Stimulated activated naive B cell treated with anti-CD40 and anti-IgM and Interleukin-4, amounts not matched to agents 10 μg/mL and 1 μg/mL and 100 μg/mL, for 72 hours (primary cell): ENCODE results near the gene AGFG1.

Experiments
- ATAC-seq, 2 donors: fragments of 150-1000 bp; cut with Tn5 transposase; replicated peaks; 2 replicates each; pipeline ENCODE4 v1.10.0; 2021; ENCODE audit warnings: moderate library complexity in 1 of 2
- DNase-seq: peaks from one replicate; pipeline ENCODE4 v3.0.0; 2021
- H3K27ac Mint-ChIP-seq: one replicate; pipeline ENCODE4 v1.8.0; 2022; ENCODE audit warnings: mild to moderate bottlenecking, mixed read lengths
- H3K27me3 Mint-ChIP-seq, 2 donors: one replicate each; pipeline ENCODE4 v1.8.0; 2022; ENCODE audit warnings: mixed read lengths in 2 of 2
- H3K36me3 Mint-ChIP-seq, 2 donors: one replicate each; pipeline ENCODE4 v1.8.0; 2022; ENCODE audit warnings: mixed read lengths in 2 of 2, mild to moderate bottlenecking in 1 of 2
- H3K4me1 Mint-ChIP-seq, 2 donors: one replicate each; pipeline ENCODE4 v1.8.0; 2022; ENCODE audit warnings: mixed read lengths in 2 of 2, mild to moderate bottlenecking in 1 of 2
- H3K4me3 Mint-ChIP-seq, 2 donors: one replicate each; pipeline ENCODE4 v1.8.0; 2022; ENCODE audit warnings: mild to moderate bottlenecking in 2 of 2, mixed read lengths in 2 of 2, moderate library complexity in 1 of 2
- H3K9me3 Mint-ChIP-seq, 2 donors: one replicate each; pipeline ENCODE4 v1.8.0; 2022; ENCODE audit warnings: mixed read lengths in 2 of 2, mild to moderate bottlenecking in 1 of 2

Gene AGFG1

DNA sequence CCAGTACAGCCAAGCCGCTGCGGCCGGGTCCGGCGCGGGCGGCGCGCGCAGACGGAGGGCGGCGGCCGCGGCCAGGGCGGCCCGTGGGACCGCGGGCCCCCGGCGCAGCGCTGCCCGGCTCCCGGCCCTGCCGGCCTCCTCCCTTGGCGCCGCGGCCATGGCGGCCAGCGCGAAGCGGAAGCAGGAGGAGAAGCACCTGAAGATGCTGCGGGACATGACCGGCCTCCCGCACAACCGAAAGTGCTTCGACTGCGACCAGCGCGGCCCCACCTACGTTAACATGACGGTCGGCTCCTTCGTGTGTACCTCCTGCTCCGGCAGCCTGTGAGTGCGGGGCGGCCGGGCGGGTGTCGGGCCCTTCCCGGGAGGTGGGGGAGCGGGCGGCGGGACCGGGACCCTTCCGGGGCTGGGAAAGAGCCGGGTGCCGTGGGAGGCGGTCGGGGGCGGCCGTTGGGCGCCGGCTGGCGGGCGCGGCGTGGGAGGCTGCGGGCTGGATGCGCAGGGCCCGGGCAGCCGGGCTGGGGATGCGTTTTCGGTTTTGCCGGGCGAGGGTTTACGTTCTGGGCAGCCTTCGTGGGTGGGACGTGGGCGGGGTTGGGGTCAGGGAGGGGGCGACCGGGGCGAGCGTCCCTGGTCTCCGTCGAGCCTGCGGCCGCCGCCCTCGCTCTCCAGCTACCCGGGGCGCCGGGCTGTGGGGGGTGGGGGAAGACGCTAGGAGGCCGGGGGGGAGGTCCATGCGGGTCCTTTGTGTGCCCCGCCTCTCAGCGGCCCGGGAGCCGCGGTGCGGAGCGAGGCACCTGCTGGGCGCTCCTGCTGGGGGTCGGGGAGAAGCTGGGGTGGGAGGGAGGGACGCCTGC is 537 bp downstream of the AGFG1 start:
- peaks cover 0 to 2% of the 10 kb centered on the region in 2 donors for H3K9me3 Mint-ChIP-seq
- H3K27ac Mint-ChIP-seq = peak overlapping the region; percentile 88
- H3K4me3 Mint-ChIP-seq = peak overlapping the region; percentile 82 to 89
- peak; percentile 81 to 84 for ATAC-seq
- no peaks in the 10 kb centered on the region for H3K27me3 Mint-ChIP-seq
- H3K4me1 Mint-ChIP-seq = peaks cover 20 to 24% of the 10 kb centered on the region in 2 donors
- no peaks in the 10 kb centered on the region for H3K36me3 Mint-ChIP-seq
- no peak for DNase-seq

DNA sequence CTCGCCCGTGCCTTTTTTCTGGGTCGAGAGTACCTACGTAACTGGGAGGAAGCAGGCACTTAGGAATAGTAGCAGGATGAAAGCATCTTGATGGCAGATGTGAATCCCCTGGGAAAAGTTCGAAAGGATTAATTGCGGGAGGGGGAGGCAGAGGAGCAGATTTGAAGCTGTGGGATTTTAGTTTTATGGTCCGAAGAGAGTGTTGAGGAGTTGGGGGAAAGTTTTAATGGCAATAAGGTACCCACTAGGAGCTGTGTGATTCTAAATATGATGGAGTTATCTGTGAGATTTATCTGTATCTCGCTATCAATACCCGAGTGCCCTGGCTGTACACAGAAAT is 1.1 kb downstream of the AGFG1 start:
- DNase-seq (no peak), ATAC-seq (no peak)
- peaks cover 0 to 2% of the 10 kb centered on the region in 2 donors for H3K9me3 Mint-ChIP-seq
- H3K27ac Mint-ChIP-seq = peak overlapping the region; percentile 72
- peak overlapping the region; percentile 82 to 89 for H3K4me3 Mint-ChIP-seq
- H3K36me3 Mint-ChIP-seq = no peaks in the 10 kb centered on the region
- peaks cover 20 to 24% of the 10 kb centered on the region in 2 donors for H3K4me1 Mint-ChIP-seq
- no peaks in the 10 kb centered on the region for H3K27me3 Mint-ChIP-seq

DNA sequence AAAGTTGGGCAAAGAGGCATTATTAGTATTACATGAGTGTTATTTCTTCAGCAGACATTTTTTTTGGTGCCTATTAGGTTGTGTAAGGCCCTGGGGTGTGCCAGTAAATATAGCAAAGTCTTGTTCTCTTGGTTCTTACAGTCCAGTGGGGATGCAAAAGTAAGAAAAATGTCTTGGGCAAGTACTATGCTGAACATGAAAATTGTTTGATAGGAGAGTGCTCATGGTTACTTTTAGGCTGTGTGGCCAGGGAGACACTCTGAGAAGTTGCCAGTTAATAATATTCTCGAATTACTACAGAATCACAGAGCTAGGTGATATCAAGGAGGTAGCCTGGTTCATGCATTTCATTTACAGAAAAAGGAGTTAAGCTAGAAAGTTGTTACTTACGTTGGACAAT is 1.9 kb downstream of the AGFG1 start:
- H3K4me1 Mint-ChIP-seq = peaks cover 20 to 30% of the 10 kb centered on the region in 2 donors
- DNase-seq = no peak
- H3K9me3 Mint-ChIP-seq = peaks cover 0 to 2% of the 10 kb centered on the region in 2 donors
- H3K27me3 Mint-ChIP-seq = no peaks in the 10 kb centered on the region
- H3K36me3 Mint-ChIP-seq = no peaks in the 10 kb centered on the region
- H3K4me3 Mint-ChIP-seq = peak overlapping the region; percentile 14 to 44
- no peak overlapping the region for H3K27ac Mint-ChIP-seq
- ATAC-seq = no peak

DNA sequence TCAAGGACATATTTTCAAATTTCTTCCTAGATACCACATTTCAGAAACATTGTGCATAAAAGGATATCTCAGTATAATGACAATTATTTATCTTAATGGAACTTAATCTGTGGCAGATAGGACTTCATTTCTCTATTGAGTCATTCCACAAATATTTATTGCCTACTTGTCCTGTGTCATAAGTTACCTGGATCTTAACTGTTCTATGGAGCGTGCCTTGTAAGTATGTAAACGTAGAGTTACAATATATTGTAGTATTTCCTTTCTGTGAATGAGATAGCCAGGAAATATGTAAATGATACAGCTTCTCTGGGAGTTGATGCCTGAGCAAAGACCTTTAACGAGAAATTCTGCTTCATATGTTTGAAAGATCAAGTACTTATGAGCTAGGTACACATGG is 2.5 kb downstream of the AGFG1 start:
- peak overlapping the region in 1 of 2 donors; percentile 17 for H3K4me3 Mint-ChIP-seq
- H3K9me3 Mint-ChIP-seq = peaks cover 0 to 2% of the 10 kb centered on the region in 2 donors
- H3K4me1 Mint-ChIP-seq = peaks cover 21 to 34% of the 10 kb centered on the region in 2 donors
- no peaks in the 10 kb centered on the region for H3K36me3 Mint-ChIP-seq
- H3K27ac Mint-ChIP-seq = peak overlapping the region; percentile 56
- ATAC-seq (no peak), DNase-seq (no peak)
- no peaks in the 10 kb centered on the region for H3K27me3 Mint-ChIP-seq

DNA sequence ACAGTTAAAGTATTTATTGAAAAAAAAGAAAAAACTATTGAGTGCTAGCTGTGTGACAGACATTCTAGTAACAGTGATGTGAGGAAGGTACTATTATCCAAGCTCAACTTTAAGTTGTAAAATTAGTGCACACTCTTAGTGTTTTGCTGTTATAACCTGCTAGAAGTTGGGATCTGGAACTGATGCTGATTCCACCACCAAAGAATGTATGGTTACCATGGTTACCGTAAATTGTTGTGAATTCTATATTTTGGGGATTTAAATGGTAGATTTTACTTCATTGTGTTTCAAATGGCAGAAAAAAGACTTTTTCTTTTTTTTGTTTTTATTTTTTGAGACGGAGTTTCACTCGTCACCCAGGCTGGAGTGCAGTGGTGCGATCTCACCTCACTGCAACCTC is 5.3 kb downstream of the AGFG1 start:
- H3K4me1 Mint-ChIP-seq = peaks cover 33 to 49% of the 10 kb centered on the region in 2 donors

DNA sequence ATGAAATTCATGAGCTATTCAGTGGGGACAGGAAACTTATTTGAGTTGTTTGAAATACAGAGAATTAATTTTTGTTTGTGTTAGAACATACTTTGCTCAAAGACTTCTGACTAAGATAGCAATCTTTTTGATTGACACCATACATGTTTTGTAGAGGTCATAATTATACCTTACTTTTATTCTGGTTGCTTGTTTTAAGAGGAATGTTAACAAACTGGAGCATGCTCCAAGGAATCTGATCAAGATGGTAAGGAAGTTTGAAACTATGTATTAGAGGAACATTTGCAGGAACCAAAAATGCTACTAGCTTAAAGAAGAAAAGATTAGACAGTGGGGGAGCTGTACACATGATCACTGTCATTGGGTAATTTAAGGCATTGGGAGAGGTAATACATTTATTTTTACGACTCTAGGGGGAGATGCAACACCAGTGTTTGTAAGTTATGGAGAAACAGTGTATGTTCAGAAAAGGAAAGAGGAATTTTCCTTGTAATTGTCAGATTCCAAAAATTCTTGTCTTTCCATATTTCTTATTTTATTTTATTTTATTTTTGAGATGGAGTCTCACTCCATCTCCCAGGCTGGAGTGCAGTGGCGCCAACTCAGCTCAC is 8.0 kb downstream of the AGFG1 start:
- H3K4me1 Mint-ChIP-seq = peaks cover 31 to 55% of the 10 kb centered on the region in 2 donors

More for the DNA sequence above, 5.3 kb downstream of the AGFG1 start:
- ATAC-seq (no peak), DNase-seq (no peak)
- H3K27me3 Mint-ChIP-seq = no peaks in the 10 kb centered on the region
- no peak overlapping the region for H3K4me3 Mint-ChIP-seq
- no peaks in the 10 kb centered on the region for H3K9me3 Mint-ChIP-seq
- H3K27ac Mint-ChIP-seq = no peak overlapping the region
- peaks cover 2 to 14% of the 10 kb centered on the region in 2 donors for H3K36me3 Mint-ChIP-seq

DNA sequence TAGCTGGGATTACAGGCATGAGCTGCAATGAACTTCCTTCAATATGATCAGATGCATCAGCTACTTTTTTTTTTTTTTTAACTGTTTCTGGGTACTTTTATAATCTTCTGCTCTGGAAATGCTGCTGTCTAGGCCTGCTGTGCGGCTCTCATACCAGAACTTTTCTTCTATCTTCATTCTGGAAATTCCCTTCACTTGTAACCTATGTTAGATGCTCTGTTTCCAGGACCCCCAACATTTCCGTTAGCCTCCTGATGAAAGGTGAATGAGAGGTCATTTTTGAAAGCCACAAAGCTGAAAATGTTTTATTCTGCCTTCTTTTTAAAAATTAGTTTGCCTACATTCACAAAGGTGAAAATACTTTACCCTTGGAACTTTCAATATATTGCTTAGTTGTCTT is 8.6 kb downstream of the AGFG1 start:
- peaks cover 28 to 56% of the 10 kb centered on the region in 2 donors for H3K4me1 Mint-ChIP-seq
- peaks cover 11 to 20% of the 10 kb centered on the region in 2 donors for H3K36me3 Mint-ChIP-seq
- no peak for ATAC-seq
- no peak for DNase-seq
- no peaks in the 10 kb centered on the region for H3K27me3 Mint-ChIP-seq
- peak overlapping the region; percentile 1 for H3K27ac Mint-ChIP-seq
- H3K9me3 Mint-ChIP-seq = no peaks in the 10 kb centered on the region
- peak overlapping the region in 1 of 2 donors; percentile 2 for H3K4me3 Mint-ChIP-seq

More for the DNA sequence above, 8.0 kb downstream of the AGFG1 start:
- no peak for ATAC-seq
- peak overlapping the region; percentile 33 for H3K27ac Mint-ChIP-seq
- H3K9me3 Mint-ChIP-seq = no peaks in the 10 kb centered on the region
- DNase-seq = no peak
- H3K36me3 Mint-ChIP-seq = peaks cover 6 to 18% of the 10 kb centered on the region in 2 donors
- H3K4me3 Mint-ChIP-seq = peak overlapping the region in 1 of 2 donors; percentile 2
- no peaks in the 10 kb centered on the region for H3K27me3 Mint-ChIP-seq

DNA sequence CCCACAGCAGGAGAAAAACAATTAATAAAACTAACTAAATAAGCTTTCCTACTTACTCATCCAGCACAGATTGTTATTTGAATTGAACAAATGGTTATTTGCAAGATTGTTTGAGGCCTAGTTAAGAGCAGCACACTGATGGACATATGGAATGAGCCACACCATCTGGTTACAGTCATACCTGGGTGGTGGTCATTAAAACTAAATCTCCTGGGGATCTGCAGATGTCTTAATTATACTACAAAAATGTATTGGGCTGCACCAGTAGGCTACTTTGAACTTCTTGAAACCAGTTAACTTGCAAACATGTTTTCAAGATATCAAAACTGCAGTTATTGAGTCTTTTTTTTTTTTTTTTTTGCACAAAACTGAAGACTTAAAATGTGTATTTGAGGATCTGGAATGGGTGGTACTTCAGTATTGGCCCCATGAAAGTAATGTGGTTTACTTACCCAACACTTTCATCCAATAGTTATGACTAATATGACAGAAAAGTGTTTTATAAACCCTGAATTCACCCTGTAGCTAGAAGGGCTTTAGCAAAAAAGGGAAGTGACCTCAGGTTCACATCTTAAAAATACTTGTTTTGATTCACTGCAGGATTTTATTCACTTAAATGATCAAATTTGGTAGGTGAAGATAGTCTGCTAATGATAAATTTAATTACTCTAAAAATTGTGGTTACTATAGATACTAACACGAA is 10.8 kb downstream of the AGFG1 start:
- Mint-ChIP-seq H3K27ac (peak overlapping the region; percentile 84), H3K9me3 (peaks cover 0 to 2% of the 10 kb centered on the region in 2 donors), H3K36me3 (peaks cover 16 to 27% of the 10 kb centered on the region in 2 donors), H3K4me1 (peaks cover 30 to 65% of the 10 kb centered on the region in 2 donors), H3K27me3 (no peaks in the 10 kb centered on the region), H3K4me3 (peak overlapping the region in 1 of 2 donors; percentile 41)
- DNase-seq = no peak
- ATAC-seq = peak; percentile 95 to 97

DNA sequence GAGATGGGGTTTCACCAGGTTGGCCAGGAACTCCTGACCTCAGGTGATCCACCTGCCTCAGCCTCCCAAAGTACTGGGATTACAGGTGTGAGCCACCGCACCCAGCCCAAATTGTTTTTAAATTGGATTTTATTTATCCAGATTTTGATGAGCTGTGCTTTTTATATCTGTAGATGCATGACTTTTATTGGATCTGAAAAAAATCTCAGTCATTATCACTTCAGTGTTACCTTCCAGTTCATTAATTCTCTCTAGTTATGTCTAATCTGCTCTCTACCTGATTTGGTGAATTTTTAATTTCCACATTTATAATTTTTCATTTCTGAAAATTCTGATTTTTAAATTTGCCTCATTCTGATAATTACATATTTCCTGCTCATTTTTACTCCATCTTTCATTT is 13.5 kb downstream of the AGFG1 start:
- H3K27me3 Mint-ChIP-seq = no peaks in the 10 kb centered on the region
- peaks cover 27 to 62% of the 10 kb centered on the region in 2 donors for H3K4me1 Mint-ChIP-seq
- DNase-seq = no peak
- H3K27ac Mint-ChIP-seq = no peak overlapping the region
- peaks cover 18 to 34% of the 10 kb centered on the region in 2 donors for H3K36me3 Mint-ChIP-seq
- H3K4me3 Mint-ChIP-seq = no peak overlapping the region
- peaks cover 0 to 2% of the 10 kb centered on the region in 2 donors for H3K9me3 Mint-ChIP-seq
- ATAC-seq = no peak

DNA sequence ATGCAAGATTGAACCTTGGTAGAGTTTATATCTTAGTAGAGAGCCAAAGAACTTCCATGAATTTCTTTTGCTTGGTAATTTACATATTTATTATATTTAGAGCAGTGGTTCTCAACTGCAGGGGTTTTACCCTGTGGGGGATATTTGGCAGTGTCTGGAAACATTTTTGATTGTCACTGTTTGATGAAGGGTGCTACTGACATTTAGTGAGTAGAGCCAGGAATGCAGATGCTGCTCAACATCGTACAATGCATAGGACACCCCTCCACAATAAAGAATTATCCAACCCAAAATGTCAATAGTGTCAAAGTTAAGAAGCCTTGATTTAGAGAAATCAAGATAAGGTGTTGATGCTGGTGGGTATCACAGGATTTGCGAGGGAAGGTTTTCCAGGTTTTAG is 14.7 kb downstream of the AGFG1 start:
- Mint-ChIP-seq H3K27me3 (no peaks in the 10 kb centered on the region), H3K9me3 (peaks cover 0 to 2% of the 10 kb centered on the region in 2 donors), H3K4me3 (no peak overlapping the region), H3K4me1 (peaks cover 17 to 51% of the 10 kb centered on the region in 2 donors), H3K36me3 (peaks cover 16 to 27% of the 10 kb centered on the region in 2 donors), H3K27ac (no peak overlapping the region)
- DNase-seq = no peak
- ATAC-seq = no peak

DNA sequence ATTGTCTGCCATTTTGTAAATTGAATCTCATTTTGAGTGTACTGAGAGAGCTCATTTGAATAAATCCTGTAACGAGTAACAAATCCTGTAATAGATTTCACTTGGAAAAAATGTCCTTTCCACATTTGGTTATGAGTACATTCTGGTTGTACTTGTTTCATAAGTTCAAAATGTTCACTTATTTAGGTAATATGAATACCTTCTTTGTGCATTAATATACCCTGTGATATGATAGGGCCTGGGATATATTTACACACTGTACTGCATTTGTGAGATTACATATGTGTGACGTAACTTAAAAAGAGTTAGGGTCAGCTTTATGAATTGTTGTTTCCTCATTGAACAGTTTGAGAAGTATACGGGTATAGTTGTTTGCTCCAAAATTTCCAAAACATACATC is 16.1 kb downstream of the AGFG1 start:
- Mint-ChIP-seq H3K27ac (peak overlapping the region; percentile 43), H3K4me1 (peaks cover 17 to 48% of the 10 kb centered on the region in 2 donors), H3K9me3 (peaks cover 0 to 2% of the 10 kb centered on the region in 2 donors), H3K36me3 (peaks cover 19 to 25% of the 10 kb centered on the region in 2 donors), H3K4me3 (no peak overlapping the region), H3K27me3 (no peaks in the 10 kb centered on the region)
- ATAC-seq = no peak
- no peak for DNase-seq

DNA sequence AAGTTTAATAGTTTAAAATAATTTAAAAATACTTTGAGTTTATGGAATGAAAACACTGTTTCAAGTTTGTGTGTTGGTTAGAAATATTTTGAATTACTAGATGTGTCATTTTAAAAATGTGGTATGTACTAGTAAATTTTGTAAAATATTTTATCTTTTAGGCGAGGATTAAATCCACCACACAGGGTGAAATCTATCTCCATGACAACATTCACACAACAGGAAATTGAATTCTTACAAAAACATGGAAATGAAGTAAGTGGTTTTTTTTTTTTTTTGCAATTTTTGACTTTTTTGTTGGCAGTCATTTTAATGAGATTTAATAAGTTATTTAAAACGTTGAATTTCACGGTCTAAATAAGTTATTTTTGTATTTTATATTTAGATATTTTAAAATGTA is 19.4 kb downstream of the AGFG1 start:
- Mint-ChIP-seq H3K9me3 (no peaks in the 10 kb centered on the region), H3K27me3 (no peaks in the 10 kb centered on the region), H3K4me3 (no peak overlapping the region), H3K36me3 (peaks cover 13 to 29% of the 10 kb centered on the region in 2 donors), H3K27ac (no peak overlapping the region), H3K4me1 (peaks cover 16 to 35% of the 10 kb centered on the region in 2 donors)
- DNase-seq (no peak), ATAC-seq (no peak)

DNA sequence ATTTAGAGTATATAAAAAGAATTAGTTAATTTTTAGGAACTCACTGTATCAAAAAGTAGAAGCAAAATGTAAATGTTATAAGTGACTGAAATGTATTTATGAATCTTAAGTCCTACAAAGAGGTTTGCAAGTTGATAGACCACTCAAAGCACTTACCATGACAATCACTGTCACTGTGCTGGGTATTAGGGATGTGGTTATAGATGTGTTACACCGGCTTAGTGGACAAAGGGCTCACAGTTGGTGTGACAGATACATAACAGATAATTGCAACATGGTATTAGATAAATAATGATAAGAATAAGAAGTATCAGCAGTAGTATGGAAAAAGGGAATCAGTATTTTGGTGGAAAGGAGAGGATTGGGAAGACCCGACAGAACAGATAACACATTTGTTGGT is 21.6 kb downstream of the AGFG1 start:
- peaks cover 11 to 22% of the 10 kb centered on the region in 2 donors for H3K36me3 Mint-ChIP-seq
- no peak for DNase-seq
- no peak overlapping the region for H3K4me3 Mint-ChIP-seq
- no peak overlapping the region for H3K27ac Mint-ChIP-seq
- peaks cover 13 to 34% of the 10 kb centered on the region in 2 donors for H3K4me1 Mint-ChIP-seq
- H3K9me3 Mint-ChIP-seq = no peaks in the 10 kb centered on the region
- no peak for ATAC-seq
- no peaks in the 10 kb centered on the region for H3K27me3 Mint-ChIP-seq

DNA sequence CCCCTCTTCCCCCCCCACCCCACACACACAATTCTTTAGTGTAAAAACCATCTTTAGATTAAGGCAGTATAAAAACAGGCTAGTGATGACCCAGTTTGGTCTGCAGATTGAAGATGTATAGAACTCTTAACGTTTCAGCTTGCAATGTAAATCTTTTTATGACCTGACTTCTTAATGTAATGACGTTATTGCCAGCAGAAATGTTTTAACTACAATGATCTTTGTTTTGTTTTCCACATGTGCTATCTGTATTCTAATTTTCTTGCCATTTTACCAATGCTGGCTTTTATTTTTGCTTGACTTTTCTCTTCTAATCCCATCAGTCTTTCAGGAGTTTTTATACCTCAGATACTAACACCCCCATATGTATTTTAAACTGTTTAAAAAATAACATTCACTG is 25.2 kb downstream of the AGFG1 start:
- H3K27ac Mint-ChIP-seq = no peak overlapping the region
- H3K4me1 Mint-ChIP-seq = peaks cover 11 to 32% of the 10 kb centered on the region in 2 donors
- no peaks in the 10 kb centered on the region for H3K9me3 Mint-ChIP-seq
- no peak for ATAC-seq
- no peaks in the 10 kb centered on the region for H3K27me3 Mint-ChIP-seq
- H3K36me3 Mint-ChIP-seq = peaks cover 15 to 33% of the 10 kb centered on the region in 2 donors
- no peak for DNase-seq
- H3K4me3 Mint-ChIP-seq = no peak overlapping the region
